HG03457 (cell line): ENCODE measurements around the gene TMEM203.

Experiments used
- ATAC-seq: cut with Tn5 transposase; IDR thresholded peaks from one replicate; pipeline ENCODE4 v1.9.1; 2021; ENCODE audit warnings: moderate number of reproducible peaks; ENCODE audit not compliant: unreplicated experiment

The TMEM203 gene

GRCh38 chr9:137182836-137183235 lies 22.6 kb downstream of the TMEM203 start:
- no peak for ATAC-seq

- no peak for ATAC-seq
These were observed 23.8 kb downstream of the TMEM203 start for GRCh38 chr9:137181680-137182079.

GRCh38 chr9:137180491-137180890 lies 25.0 kb downstream of the TMEM203 start:
- no peak for ATAC-seq

GRCh38 chr9:137179761-137180160 lies 25.7 kb downstream of the TMEM203 start:
- ATAC-seq: no peak

- no peak for ATAC-seq
These were observed 26.4 kb downstream of the TMEM203 start for GRCh38 chr9:137178939-137179630.

- no peak for ATAC-seq
These were observed 27.1 kb downstream of the TMEM203 start for GRCh38 chr9:137178201-137178938.

GRCh38 chr9:137176302-137177182 lies 28.9 kb downstream of the TMEM203 start:
- ATAC-seq: no peak

GRCh38 chr9:137175345-137175961 lies 30.0 kb downstream of the TMEM203 start:
- ATAC-seq: no peak

GRCh38 chr9:137174722-137175293 lies 30.6 kb downstream of the TMEM203 start:
- ATAC-seq: no peak

- ATAC-seq: no peak
These were observed 31.4 kb downstream of the TMEM203 start for GRCh38 chr9:137173796-137174664.

GRCh38 chr9:137172901-137173795 lies 32.3 kb downstream of the TMEM203 start:
- no peak for ATAC-seq

GRCh38 chr9:137171149-137171900 lies 34.1 kb downstream of the TMEM203 start:
- ATAC-seq: no peak

- no peak for ATAC-seq
These were observed 34.8 kb downstream of the TMEM203 start for GRCh38 chr9:137170486-137171148.

GRCh38 chr9:137169896-137170358 lies 35.5 kb downstream of the TMEM203 start, which contains the start of gene LRRC26:
Gene LRRC26, minus strand, starts transcription at chr9:137170051. Its CDS starts 108 bp downstream, at chr9:137169943.
- ATAC-seq: no peak

GRCh38 chr9:137168904-137169856 lies 36.3 kb downstream of the TMEM203 start:
- ATAC-seq: no peak

- no peak for ATAC-seq
These were observed 36.9 kb downstream of the TMEM203 start for GRCh38 chr9:137168573-137168903.
